ENCODE results near the gene NLGN1. TPM values are rescaled to one million over a fixed set of nuclear protein-coding genes. Genes with fewer than 3 reads are reported as not detected.

NLGN1 gene
- total and polyA plus RNA-seq, 2 of the 13 experiments (the other 11 are each of a cell fraction or from before 2014, with no cell fraction given), result not detected

- Histone ChIP-seq H3K27ac (ENCODE audit: extremely low read length, insufficient read depth, low read length) (no peak overlapping the region), H3K4me3 (replicated peaks in 1 of 3; ENCODE audit: insufficient read depth in 1 of 3, low read depth in 2 of 3, low read length in 3 of 3) (no peak overlapping the region), H2AFZ (ENCODE audit: low read length) (no peak overlapping the region), H3K79me2 (ENCODE audit: insufficient read depth, low read length) (no peaks in the 10 kb centered on the region), H3K36me3 (replicated peaks in 1 of 2; ENCODE audit: control insufficient read depth in 1 of 2, insufficient read depth in 2 of 2, low read length in 2 of 2) (no peaks in the 10 kb centered on the region), H3K9me3 (ENCODE audit: low read length) (no peaks in the 10 kb centered on the region), H3K4me1 (ENCODE audit: insufficient read depth, low read length) (no peaks in the 10 kb centered on the region), H4K20me1 (ENCODE audit: insufficient read depth, low read length) (no peaks in the 10 kb centered on the region), H3K27me3 (ENCODE audit: control insufficient read depth in 1 of 2, insufficient read depth in 2 of 2, low read length in 2 of 2) (peaks cover 0 to 7% of the 10 kb centered on the region in 2 experiments; a peak in 1 of 5 replicates), H3K4me2 (ENCODE audit: low read depth, low read length) (no peak overlapping the region), H3K9ac (ENCODE audit: insufficient read depth, low read depth, low read length) (no peak overlapping the region)
- TF ChIP-seq SNRNP70 (IDR thresholded peaks at IDR 0.05; ENCODE audit: low read depth, low read length) (no peak), KLF12 (CRISPR knock-in tag; IDR thresholded peaks at IDR 0.05; ENCODE audit: borderline replicate concordance) (no peak), ZXDC (CRISPR knock-in tag; IDR thresholded peaks at IDR 0.05) (no peak), SOX13 (IDR thresholded peaks at IDR 0.05) (no peak), SOX13 (CRISPR knock-in tag; conservative IDR thresholded peaks at IDR 0.05 in 1 of 2, IDR thresholded peaks at IDR 0.05 in 1 of 2) (no peak), ATF5 (CRISPR knock-in tag; IDR thresholded peaks at IDR 0.05; ENCODE audit: low read depth) (no peak), PHF5A (CRISPR knock-in tag; IDR thresholded peaks at IDR 0.05; ENCODE audit: low read depth, unreplicated experiment) (no peak), GMEB2 (CRISPR knock-in tag; IDR thresholded peaks at IDR 0.05; ENCODE audit: low read depth) (no peak), MIXL1 (CRISPR knock-in tag; IDR thresholded peaks at IDR 0.05) (no peak), MIER3 (CRISPR knock-in tag; IDR thresholded peaks at IDR 0.05; ENCODE audit: borderline replicate concordance) (no peak), POGZ (CRISPR knock-in tag; IDR thresholded peaks at IDR 0.05) (no peak), PITX1 (CRISPR knock-in tag; IDR thresholded peaks at IDR 0.05) (no peak), ZNF160 (CRISPR knock-in tag; IDR thresholded peaks at IDR 0.05) (no peak), ZNF501 (CRISPR knock-in tag; IDR thresholded peaks at IDR 0.05) (no peak), JARID2 (CRISPR knock-in tag; IDR thresholded peaks at IDR 0.05; ENCODE audit: insufficient replicate concordance) (no peak), NFRKB (IDR thresholded peaks at IDR 0.05) (no peak), KLF15 (CRISPR knock-in tag; IDR thresholded peaks at IDR 0.05; ENCODE audit: borderline replicate concordance) (no peak)
- no peak for DNase-seq (ENCODE audit: low spot score)
- ATAC-seq, result no peak
- FAIRE-seq, result no peak
- intact Hi-C loops (cut with micrococcal nuclease; ENCODE audit: unreplicated experiment), result no loop called here
- no TSS peak for BruUV-seq (replicated peaks)
- in situ Hi-C loops (cut with HindIII; ENCODE audit: extremely low pct_ligation_motif_present, low pct_unique_long_range_greater_than_20kb), result no loop called here
- POLR2A ChIA-PET, result no interaction called here
- WGBS (ENCODE audit: low lambda C conversion rate), result 0% methylated on average over 2 of the region's 2 CpGs
- CTCF ChIA-PET (ENCODE audit: low intra/inter-chr PET ratio, low total read pairs), result no interaction called here
Measured at GRCh38 chr3:173402656-173403055, 5.1 kb downstream of the NLGN1 start.
